PFSK-1 (cell line): ENCODE data around the gene GTF2F2.

Experiments
- FOXP2 ChIP-seq: optimal IDR thresholded peaks from 2 replicates; pipeline ENCODE3; 2011; ENCODE audit warnings: borderline replicate concordance, control low read depth, inconsistent platforms; ENCODE audit not compliant: insufficient read depth; ENCODE audit errors: extremely low read length, extremely low read depth
- POLR2AphosphoS5 ChIP-seq: IDR thresholded peaks from 2 replicates; pipeline ENCODE4 v1.6.1; 2012; ENCODE audit warnings: low read depth, mild to moderate bottlenecking, control low read depth, low read length, moderate library complexity
- REST ChIP-seq, 2 experiments: IDR thresholded peaks; 2 replicates each; pipeline versions ENCODE4 v1.6.1 to v1.8.0; 2011 to 2012; ENCODE audit warnings: low read depth in 2 of 2, low read length in 2 of 2, control low read depth in 1 of 2, inconsistent platforms in 1 of 2, mild to moderate bottlenecking in 1 of 2, moderate library complexity in 1 of 2; ENCODE audit not compliant: insufficient read depth in 1 of 2
- SIN3A ChIP-seq: IDR thresholded peaks from 2 replicates; pipeline ENCODE4 v1.6.1; 2012; ENCODE audit warnings: mild to moderate bottlenecking, low read length, moderate library complexity, borderline replicate concordance; ENCODE audit not compliant: insufficient read depth
- TAF1 ChIP-seq: IDR thresholded peaks from 2 replicates; pipeline ENCODE4 v1.6.1; 2012; ENCODE audit warnings: low read length, control low read depth, borderline replicate concordance; ENCODE audit not compliant: insufficient read depth

GTF2F2 gene

GRCh38 chr13:45316338-45316737 lies 196.0 kb downstream of the GTF2F2 start:
- no peak for TF ChIP-seq FOXP2

GRCh38 chr13:45316996-45317395 lies 196.7 kb downstream of the GTF2F2 start:
- TF ChIP-seq POLR2AphosphoS5 (no peak), TAF1 (no peak), FOXP2 (no peak), REST (IDR thresholded peaks at IDR 0.05; ENCODE audit: insufficient read depth in 1 of 2, low read depth in 2 of 2, low read length in 2 of 2) (no peak), SIN3A (no peak)

GRCh38 chr13:45320876-45321629 lies 200.7 kb downstream of the GTF2F2 start:
- TF ChIP-seq SIN3A (no peak), TAF1 (no peak), FOXP2 (no peak), REST (IDR thresholded peaks at IDR 0.05; ENCODE audit: insufficient read depth in 1 of 2, low read depth in 2 of 2, low read length in 2 of 2) (no peak), POLR2AphosphoS5 (no peak)

- TF ChIP-seq REST (IDR thresholded peaks at IDR 0.05; ENCODE audit: insufficient read depth in 1 of 2, low read depth in 2 of 2, low read length in 2 of 2): no peak
- TF ChIP-seq FOXP2: no peak
- TF ChIP-seq SIN3A: no peak
- TF ChIP-seq TAF1: no peak
- no peak for TF ChIP-seq POLR2AphosphoS5
Measured at GRCh38 chr13:45325806-45326205, 205.5 kb downstream of the GTF2F2 start.

- no peak for TF ChIP-seq POLR2AphosphoS5
- TF ChIP-seq SIN3A: no peak
- no peak for TF ChIP-seq REST (IDR thresholded peaks at IDR 0.05; ENCODE audit: insufficient read depth in 1 of 2, low read depth in 2 of 2, low read length in 2 of 2)
- no peak for TF ChIP-seq FOXP2
- no peak for TF ChIP-seq TAF1
Measured at GRCh38 chr13:45327253-45327955, 207.1 kb downstream of the GTF2F2 start.
